ENCODE results near the gene OR5AN1. TPM values are rescaled to one million over a fixed set of nuclear protein-coding genes. Genes with fewer than 3 reads are reported as not detected.

The OR5AN1 gene
- total and polyA plus RNA-seq, 10 of the 15 experiments (the other 5 are each of a cell fraction or from before 2014, with no cell fraction given): not detected

- H3K9ac ChIP-seq (ENCODE audit: control insufficient read depth, insufficient read depth, low read length): no peak overlapping the region
- intact Hi-C loops (cut with micrococcal nuclease; ENCODE audit: unreplicated experiment) (no loop called here), in situ Hi-C loops (cut with MboI) (no loop called here)
- no peaks in the 10 kb centered on the region for H4K20me1 ChIP-seq (ENCODE audit: control insufficient read depth, insufficient read depth)
- H3K4me2 ChIP-seq (ENCODE audit: control insufficient read depth, insufficient read depth): no peak overlapping the region
- no peaks in the 10 kb centered on the region for H3K27me3 ChIP-seq (replicated peaks in 1 of 2; ENCODE audit: control insufficient read depth in 2 of 2, insufficient read depth in 2 of 2, low read length in 1 of 2)
- H3K9me3 ChIP-seq (replicated peaks; ENCODE audit: control insufficient read depth, insufficient read depth, low read length): no peaks in the 10 kb centered on the region; the same call in 2 of the 3 replicates
- H3K36me3 ChIP-seq (ENCODE audit: control insufficient read depth in 2 of 2, insufficient read depth in 2 of 2, low read length in 1 of 2): no peaks in the 10 kb centered on the region
- CTCF ChIA-PET: no interaction called here
- DNase-seq (ENCODE audit: low read depth, low spot score): no peak
- SMC1A ChIA-PET (ENCODE audit: uncharacterized antibody, unreplicated experiment): no interaction called here
- POLR2A ChIA-PET: no interaction called here
- ATAC-seq: no peak
- RAD21 ChIA-PET (ENCODE audit: unreplicated experiment): no interaction called here
- TF ChIP-seq ZNF274 (IDR thresholded peaks at IDR 0.05; ENCODE audit: insufficient read depth, insufficient read length): no peak
- TF ChIP-seq MYB (IDR thresholded peaks at IDR 0.05; ENCODE audit: borderline replicate concordance, low read depth, low read length): no peak
- no peak for TF ChIP-seq TARDBP (IDR thresholded peaks at IDR 0.05; ENCODE audit: borderline replicate concordance)
- no peak for TF ChIP-seq CHD1 (IDR thresholded peaks at IDR 0.05; ENCODE audit: low read depth, low read length)
- no peak for TF ChIP-seq SUZ12 (IDR thresholded peaks at IDR 0.05; ENCODE audit: unreplicated experiment)
- no peak for TF ChIP-seq EZH2 (IDR thresholded peaks at IDR 0.05; ENCODE audit: borderline replicate concordance, control insufficient read depth, low read depth, low read length)
- no peaks in the 10 kb centered on the region for H3K79me2 ChIP-seq (ENCODE audit: control insufficient read depth, insufficient read depth, low read length)
- H2AFZ ChIP-seq (ENCODE audit: control insufficient read depth, low read depth, low read length): no peak overlapping the region
- FAIRE-seq: no peak
- no peak overlapping the region for H3K27ac ChIP-seq (ENCODE audit: control insufficient read depth, insufficient read depth)
- no peaks in the 10 kb centered on the region for H3K4me1 ChIP-seq (ENCODE audit: control insufficient read depth, insufficient read depth, low read length)
- no TSS peak for BruUV-seq (replicated peaks)
- no peak overlapping the region for H3K4me3 ChIP-seq
These were observed 35.5 kb downstream of the OR5AN1 start for GRCh38 chr11:59394186-59394585.

GRCh38 chr11:59400461-59401261 is 42.0 kb downstream of the OR5AN1 start:
- H3K9me3 ChIP-seq (replicated peaks; ENCODE audit: control insufficient read depth, insufficient read depth, low read length): peaks cover 2% of the 10 kb centered on the region; the same call in 1 of the 3 replicates
- SMC1A ChIA-PET (ENCODE audit: uncharacterized antibody, unreplicated experiment): interaction anchor here (1.1 to 1.9 kb wide), 2 partner anchors 9 to 18 kb away, joined by 3 to 8 read pairs; no protein-coding TSS in a partner anchor
- no peak for ATAC-seq
- no peaks in the 10 kb centered on the region for H4K20me1 ChIP-seq (ENCODE audit: control insufficient read depth, insufficient read depth)
- H3K79me2 ChIP-seq (ENCODE audit: control insufficient read depth, insufficient read depth, low read length): no peaks in the 10 kb centered on the region
- RAD21 ChIA-PET (ENCODE audit: unreplicated experiment): no interaction called here
- no TSS peak for BruUV-seq (replicated peaks)
- no peak overlapping the region for H3K4me3 ChIP-seq
- CTCF ChIA-PET: interaction anchor here (0.6 to 1.4 kb wide), 5 partner anchors 14 to 746 kb away, joined by 3 to 4 read pairs (median 3); no protein-coding TSS in a partner anchor
- no peak overlapping the region for H3K9ac ChIP-seq (ENCODE audit: control insufficient read depth, insufficient read depth, low read length)
- no peak overlapping the region for H2AFZ ChIP-seq (ENCODE audit: control insufficient read depth, low read depth, low read length)
- POLR2A ChIA-PET: no interaction called here
- TF ChIP-seq JUNB (IDR thresholded peaks at IDR 0.05) (no peak), MYC (IDR thresholded peaks at IDR 0.05; ENCODE audit: insufficient read depth, insufficient read length, insufficient replicate concordance, low read length, severe bottlenecking) (no peak), BRCA1 (IDR thresholded peaks at IDR 0.05; ENCODE audit: low read depth, low read length) (no peak), BCL11A (IDR thresholded peaks at IDR 0.05; ENCODE audit: low read depth, low read length) (no peak), BHLHE40 (IDR thresholded peaks at IDR 0.05; ENCODE audit: borderline replicate concordance in 1 of 2, low read depth in 2 of 2, low read length in 1 of 2) (no peak), ZNF384 (IDR thresholded peaks at IDR 0.05; ENCODE audit: borderline replicate concordance, low read depth, low read length) (no peak)
- TF ChIP-seq, protein P1, sequence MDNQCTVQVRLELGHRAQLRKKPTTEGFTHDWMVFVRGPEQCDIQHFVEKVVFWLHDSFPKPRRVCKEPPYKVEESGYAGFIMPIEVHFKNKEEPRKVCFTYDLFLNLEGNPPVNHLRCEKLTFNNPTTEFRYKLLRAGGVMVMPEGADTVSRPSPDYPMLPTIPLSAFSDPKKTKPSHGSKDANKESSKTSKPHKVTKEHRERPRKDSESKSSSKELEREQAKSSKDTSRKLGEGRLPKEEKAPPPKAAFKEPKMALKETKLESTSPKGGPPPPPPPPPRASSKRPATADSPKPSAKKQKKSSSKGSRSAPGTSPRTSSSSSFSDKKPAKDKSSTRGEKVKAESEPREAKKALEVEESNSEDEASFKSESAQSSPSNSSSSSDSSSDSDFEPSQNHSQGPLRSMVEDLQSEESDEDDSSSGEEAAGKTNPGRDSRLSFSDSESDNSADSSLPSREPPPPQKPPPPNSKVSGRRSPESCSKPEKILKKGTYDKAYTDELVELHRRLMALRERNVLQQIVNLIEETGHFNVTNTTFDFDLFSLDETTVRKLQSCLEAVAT (IDR thresholded peaks at IDR 0.05): no peak
- TF ChIP-seq, protein P2, sequence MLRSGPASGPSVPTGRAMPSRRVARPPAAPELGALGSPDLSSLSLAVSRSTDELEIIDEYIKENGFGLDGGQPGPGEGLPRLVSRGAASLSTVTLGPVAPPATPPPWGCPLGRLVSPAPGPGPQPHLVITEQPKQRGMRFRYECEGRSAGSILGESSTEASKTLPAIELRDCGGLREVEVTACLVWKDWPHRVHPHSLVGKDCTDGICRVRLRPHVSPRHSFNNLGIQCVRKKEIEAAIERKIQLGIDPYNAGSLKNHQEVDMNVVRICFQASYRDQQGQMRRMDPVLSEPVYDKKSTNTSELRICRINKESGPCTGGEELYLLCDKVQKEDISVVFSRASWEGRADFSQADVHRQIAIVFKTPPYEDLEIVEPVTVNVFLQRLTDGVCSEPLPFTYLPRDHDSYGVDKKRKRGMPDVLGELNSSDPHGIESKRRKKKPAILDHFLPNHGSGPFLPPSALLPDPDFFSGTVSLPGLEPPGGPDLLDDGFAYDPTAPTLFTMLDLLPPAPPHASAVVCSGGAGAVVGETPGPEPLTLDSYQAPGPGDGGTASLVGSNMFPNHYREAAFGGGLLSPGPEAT (IDR thresholded peaks at IDR 0.05; ENCODE audit: low read depth): no peak
- H3K27me3 ChIP-seq (replicated peaks in 1 of 2; ENCODE audit: control insufficient read depth in 2 of 2, insufficient read depth in 2 of 2, low read length in 1 of 2): no peaks in the 10 kb centered on the region
- intact Hi-C loops (cut with micrococcal nuclease; ENCODE audit: unreplicated experiment): no loop called here
- no peaks in the 10 kb centered on the region for H3K4me1 ChIP-seq (ENCODE audit: control insufficient read depth, insufficient read depth, low read length)
- no peaks in the 10 kb centered on the region for H3K36me3 ChIP-seq (ENCODE audit: control insufficient read depth in 2 of 2, insufficient read depth in 2 of 2, low read length in 1 of 2)
- no peak for FAIRE-seq
- H3K4me2 ChIP-seq (ENCODE audit: control insufficient read depth, insufficient read depth): no peak overlapping the region
- in situ Hi-C loops (cut with MboI): no loop called here
- 42% methylated on average over 3 of the region's 3 CpGs for WGBS (ENCODE audit: insufficient coverage, insufficient replicate concordance, low lambda C conversion rate, missing lambda C conversion rate)
- DNase-seq (ENCODE audit: low read depth, low spot score): no peak
- H3K27ac ChIP-seq (ENCODE audit: control insufficient read depth, insufficient read depth): no peak overlapping the region
